H9 (cell line): ENCODE results near the gene BAIAP2L1. TPM values are rescaled to one million over a fixed set of nuclear protein-coding genes. Genes with fewer than 3 reads are reported as not detected.

Source experiments
- DNase-seq: peaks from one replicate; pipeline ENCODE4 v3.0.0-alpha.2; 2017
- H2AFZ ChIP-seq: one replicate; pipeline ENCODE4 v1.6.1; 2013; ENCODE audit warnings: mild to moderate bottlenecking, low read length, control low read depth, moderate library complexity
- H2AK5ac ChIP-seq: 2 replicates; pipeline ENCODE4 v1.6.1; 2013; ENCODE audit warnings: low read length, control low read depth, mixed read lengths; ENCODE audit not compliant: insufficient read length
- H2BK120ac ChIP-seq: one replicate; pipeline ENCODE4 v1.6.1; 2013; ENCODE audit warnings: low read depth, mild to moderate bottlenecking, low read length, control low read depth, inconsistent platforms; ENCODE audit not compliant: poor library complexity, severe bottlenecking
- H2BK12ac ChIP-seq: 2 replicates; pipeline ENCODE4 v1.6.1; 2013; ENCODE audit warnings: low read length, control low read depth, mixed read lengths, low read depth; ENCODE audit not compliant: insufficient read length
- H2BK15ac ChIP-seq: 2 replicates; pipeline ENCODE4 v1.6.1; 2013; ENCODE audit warnings: low read depth, low read length, control low read depth
- H2BK20ac ChIP-seq: one replicate; pipeline ENCODE4 v1.6.1; 2013; ENCODE audit warnings: low read depth, mild to moderate bottlenecking, low read length, control low read depth, inconsistent platforms; ENCODE audit not compliant: poor library complexity, severe bottlenecking
- H2BK5ac ChIP-seq: 2 replicates; pipeline ENCODE4 v1.6.1; 2013; ENCODE audit warnings: low read length, control low read depth, mixed read lengths; ENCODE audit not compliant: insufficient read length
- H3K14ac ChIP-seq: 2 replicates; pipeline ENCODE4 v1.6.1; 2013; ENCODE audit warnings: low read length, control low read depth; ENCODE audit not compliant: insufficient read depth
- H3K18ac ChIP-seq: 2 replicates; pipeline ENCODE4 v1.6.1; 2013; ENCODE audit warnings: low read depth, mild to moderate bottlenecking, mixed read lengths, low read length, control low read depth; ENCODE audit not compliant: insufficient read length
- H3K23ac ChIP-seq: 2 replicates; pipeline ENCODE4 v1.6.1; 2013; ENCODE audit warnings: low read length, control low read depth, mixed read lengths, low read depth; ENCODE audit not compliant: insufficient read length
- H3K23me2 ChIP-seq: 2 replicates; pipeline ENCODE4 v1.6.1; 2013; ENCODE audit warnings: low read depth, mild to moderate bottlenecking, mixed read lengths, low read length, control low read depth; ENCODE audit not compliant: insufficient read length, poor library complexity, severe bottlenecking
- H3K27ac ChIP-seq: 2 replicates; pipeline ENCODE4 v1.5.1; 2013; ENCODE audit warnings: low read length, control low read depth, mixed read lengths, low read depth; ENCODE audit not compliant: insufficient read length
- H3K27me3 ChIP-seq: 2 replicates; pipeline ENCODE4 v1.6.1; 2013; ENCODE audit warnings: low read length, control low read depth, inconsistent platforms; ENCODE audit not compliant: insufficient read depth
- H3K4ac ChIP-seq: 2 replicates; pipeline ENCODE4 v1.6.1; 2013; ENCODE audit warnings: low read depth, mild to moderate bottlenecking, control low read depth, inconsistent platforms, low read length, moderate library complexity
- H3K4me1 ChIP-seq: 2 replicates; pipeline ENCODE4 v1.6.1; 2013; ENCODE audit warnings: low read length, control low read depth, inconsistent platforms; ENCODE audit not compliant: insufficient read depth
- H3K4me2 ChIP-seq: 2 replicates; pipeline ENCODE4 v1.6.1; 2013; ENCODE audit warnings: low read length, control low read depth, mixed read lengths; ENCODE audit not compliant: insufficient read length, insufficient read depth
- H3K56ac ChIP-seq: 2 replicates; pipeline ENCODE4 v1.6.1; 2013; ENCODE audit warnings: low read depth, mild to moderate bottlenecking, mixed read lengths, low read length, control low read depth; ENCODE audit not compliant: insufficient read length
- H3K79me1 ChIP-seq: 2 replicates; pipeline ENCODE4 v1.6.1; 2013; ENCODE audit warnings: low read depth, mild to moderate bottlenecking, moderate library complexity, low read length, control low read depth, inconsistent platforms; ENCODE audit not compliant: insufficient read depth, poor library complexity, severe bottlenecking
- H3K79me2 ChIP-seq: 2 replicates; pipeline ENCODE4 v1.6.1; 2013; ENCODE audit warnings: low read length, control low read depth, inconsistent platforms; ENCODE audit not compliant: insufficient read depth
- H3K9ac ChIP-seq: 2 replicates; pipeline ENCODE4 v1.6.1; 2013; ENCODE audit warnings: low read length, control low read depth, mixed read lengths; ENCODE audit not compliant: insufficient read length; ENCODE audit errors: extremely low read depth
- H3K9me3 ChIP-seq: one replicate; pipeline ENCODE4 v1.6.1; 2013; ENCODE audit warnings: low read depth, low read length, inconsistent platforms; ENCODE audit not compliant: control insufficient read depth
- H3T11ph ChIP-seq: one replicate; pipeline ENCODE4 v1.6.1; 2013; ENCODE audit warnings: mild to moderate bottlenecking, low read length, control low read depth, inconsistent platforms
- H4K20me1 ChIP-seq: one replicate; pipeline ENCODE4 v1.6.1; 2013; ENCODE audit not compliant: control insufficient read depth, insufficient read length, insufficient read depth
- H4K5ac ChIP-seq: 2 replicates; pipeline ENCODE4 v1.6.1; 2013; ENCODE audit warnings: low read depth, mild to moderate bottlenecking, mixed read lengths, low read length, control low read depth; ENCODE audit not compliant: insufficient read length
- H4K8ac ChIP-seq: replicated peaks from 2 replicates; pipeline ENCODE4 v1.6.1; 2013; ENCODE audit warnings: low read length, control low read depth, mixed read lengths, low read depth; ENCODE audit not compliant: insufficient read length
- H4K91ac ChIP-seq: 2 replicates; pipeline ENCODE4 v1.6.1; 2013; ENCODE audit warnings: low read depth, mild to moderate bottlenecking, moderate library complexity, mixed read lengths, low read length, control low read depth; ENCODE audit not compliant: insufficient read length
- H3K27ac Mint-ChIP-seq, 3 experiments: 2 replicates in 2 of 3; 3 replicates in 1 of 3; pipeline ENCODE4 v1.8.0; 2020 to 2021; ENCODE audit warnings: mixed read lengths in 3 of 3, mild to moderate bottlenecking in 1 of 3, moderate library complexity in 1 of 3
- H3K27me3 Mint-ChIP-seq: 2 replicates; pipeline ENCODE4 v1.8.0; 2021; ENCODE audit warnings: low read depth, mild to moderate bottlenecking, moderate library complexity, mixed read lengths
- H3K36me3 Mint-ChIP-seq, 3 experiments: 2 replicates in 2 of 3; 3 replicates in 1 of 3; pipeline ENCODE4 v1.8.0; 2020 to 2021; ENCODE audit warnings: low read depth in 3 of 3, mixed read lengths in 3 of 3; ENCODE audit not compliant: insufficient read depth in 1 of 3
- H3K4me1 Mint-ChIP-seq, 2 experiments: 2 replicates each; pipeline ENCODE4 v1.8.0; 2020; ENCODE audit warnings: mixed read lengths in 2 of 2
- H3K4me3 Mint-ChIP-seq, 2 experiments: 2 replicates in 1 of 2; 3 replicates in 1 of 2; pipeline ENCODE4 v1.8.0; 2020 to 2021; ENCODE audit warnings: mild to moderate bottlenecking in 2 of 2, mixed read lengths in 2 of 2, moderate library complexity in 1 of 2
- H3K9me3 Mint-ChIP-seq, 2 experiments: 2 replicates in 1 of 2; 3 replicates in 1 of 2; pipeline ENCODE4 v1.8.0; 2020; ENCODE audit warnings: mild to moderate bottlenecking in 2 of 2, mixed read lengths in 2 of 2, moderate library complexity in 1 of 2
- WGBS: extraction: QIAGEN DNeasy Blood & Tissue Kit; methylation state at CpG from one replicate; pipeline ENCODE4 v1.1.7; 2013; ENCODE audit warnings: missing lambda C conversion rate, low lambda C conversion rate, mixed read lengths; ENCODE audit not compliant: insufficient read length; ENCODE audit errors: extremely low coverage; 5-methylcytosine and 5-hydroxymethylcytosine counted together
- total RNA-seq: library from RNA; stranded (reverse); gene quantifications from 2 replicates; pipeline ENCODE4 v1.2.1, GENCODE V29; 2021
- TF ChIP-seq, protein P1 (sequence below): fragments of 200-600 bp; sonication (generic); conservative IDR thresholded peaks from 3 replicates; pipeline ENCODE4 v1.8.0; 2021; ENCODE audit warnings: antibody characterized with exemption, mild to moderate bottlenecking

The BAIAP2L1 gene
- total RNA-seq, 1 experiment from 2014 or later, result 25.9 TPM

DNA sequence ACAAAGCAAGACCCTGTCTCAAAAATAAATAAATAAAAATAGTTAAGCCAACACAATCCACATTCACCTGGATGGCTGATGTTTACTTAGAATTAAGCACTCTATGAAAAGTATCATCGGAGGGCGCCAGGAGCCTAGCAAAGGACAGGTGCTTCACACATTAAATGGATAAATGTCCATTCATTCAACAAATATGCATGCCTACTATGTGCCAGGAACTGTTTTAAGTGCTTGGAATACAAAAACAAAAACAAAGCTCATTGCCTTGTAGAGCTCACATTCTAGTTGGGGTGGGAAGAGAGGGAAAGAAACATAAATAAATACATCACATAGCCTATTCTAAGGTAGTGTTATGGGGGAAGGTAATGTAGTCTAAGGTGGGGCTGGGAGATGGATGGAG is 4.1 kb downstream of the BAIAP2L1 start:
- TF ChIP-seq, protein P1, sequence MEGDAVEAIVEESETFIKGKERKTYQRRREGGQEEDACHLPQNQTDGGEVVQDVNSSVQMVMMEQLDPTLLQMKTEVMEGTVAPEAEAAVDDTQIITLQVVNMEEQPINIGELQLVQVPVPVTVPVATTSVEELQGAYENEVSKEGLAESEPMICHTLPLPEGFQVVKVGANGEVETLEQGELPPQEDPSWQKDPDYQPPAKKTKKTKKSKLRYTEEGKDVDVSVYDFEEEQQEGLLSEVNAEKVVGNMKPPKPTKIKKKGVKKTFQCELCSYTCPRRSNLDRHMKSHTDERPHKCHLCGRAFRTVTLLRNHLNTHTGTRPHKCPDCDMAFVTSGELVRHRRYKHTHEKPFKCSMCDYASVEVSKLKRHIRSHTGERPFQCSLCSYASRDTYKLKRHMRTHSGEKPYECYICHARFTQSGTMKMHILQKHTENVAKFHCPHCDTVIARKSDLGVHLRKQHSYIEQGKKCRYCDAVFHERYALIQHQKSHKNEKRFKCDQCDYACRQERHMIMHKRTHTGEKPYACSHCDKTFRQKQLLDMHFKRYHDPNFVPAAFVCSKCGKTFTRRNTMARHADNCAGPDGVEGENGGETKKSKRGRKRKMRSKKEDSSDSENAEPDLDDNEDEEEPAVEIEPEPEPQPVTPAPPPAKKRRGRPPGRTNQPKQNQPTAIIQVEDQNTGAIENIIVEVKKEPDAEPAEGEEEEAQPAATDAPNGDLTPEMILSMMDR, result no peak
- no peaks in the 10 kb centered on the region for H3K27me3 ChIP-seq
- no peak overlapping the region for H3K56ac ChIP-seq
- H4K91ac ChIP-seq, result no peak overlapping the region
- no peak overlapping the region for H2BK5ac ChIP-seq
- H3K18ac ChIP-seq, result no peak overlapping the region
- H2AFZ ChIP-seq, result no peak overlapping the region
- no peak overlapping the region for H3K14ac ChIP-seq
- H3K4ac ChIP-seq, result no peak overlapping the region
- Mint-ChIP-seq H3K27ac (no peak overlapping the region), H3K36me3 (peaks cover 11 to 12% (median 11%) of the 10 kb centered on the region in 3 experiments), H3K27me3 (peaks cover 1% of the 10 kb centered on the region; the same call in 1 of the 2 replicates), H3K4me1 (peaks cover 22 to 26% of the 10 kb centered on the region in 2 experiments), H3K4me3 (peak overlapping the region in 1 of 2 experiments; percentile 31; a peak in 1 of 5 replicates), H3K9me3 (peaks cover 3 to 8% of the 10 kb centered on the region in 2 experiments; a peak in 3 of 5 replicates)
- H3K4me2 ChIP-seq, result no peak overlapping the region
- no peak overlapping the region for H4K5ac ChIP-seq
- H3K9ac ChIP-seq, result no peak overlapping the region
- no peaks in the 10 kb centered on the region for H3K9me3 ChIP-seq
- H3K4me1 ChIP-seq, result no peaks in the 10 kb centered on the region
- H4K20me1 ChIP-seq, result no peaks in the 10 kb centered on the region
- H4K8ac ChIP-seq, result no peak overlapping the region
- H2BK120ac ChIP-seq, result no peak overlapping the region
- no peak overlapping the region for H2BK12ac ChIP-seq
- H2BK20ac ChIP-seq, result no peak overlapping the region
- H3K79me1 ChIP-seq, result peaks cover 6% of the 10 kb centered on the region
- no peaks in the 10 kb centered on the region for H3K23me2 ChIP-seq
- no peak overlapping the region for H2BK15ac ChIP-seq
- no peak for DNase-seq
- H3K79me2 ChIP-seq, result peaks cover 13% of the 10 kb centered on the region; the same call in 1 of the 2 replicates
- no peak overlapping the region for H3K27ac ChIP-seq
- no peak overlapping the region for H2AK5ac ChIP-seq
- H3K23ac ChIP-seq, result no peak overlapping the region
- no CpG with 5 or more reads among the region's 2 CpGs for WGBS
- H3T11ph ChIP-seq, result no peak overlapping the region
